Cerebellar cortex (tissue), 1 donor: Measurements from ENCODE around the gene DNMBP.
"Not testable (repeated sequence)": the region's sequence is repeated elsewhere in the genome, so short reads cannot be mapped to it uniquely, and the experiment has no call there.

Experiments
- DNase-seq: peaks from one replicate; pipeline ENCODE4 v3.0.0-alpha.2; 2015; ENCODE audit warnings: low spot score

The DNMBP gene

DNA sequence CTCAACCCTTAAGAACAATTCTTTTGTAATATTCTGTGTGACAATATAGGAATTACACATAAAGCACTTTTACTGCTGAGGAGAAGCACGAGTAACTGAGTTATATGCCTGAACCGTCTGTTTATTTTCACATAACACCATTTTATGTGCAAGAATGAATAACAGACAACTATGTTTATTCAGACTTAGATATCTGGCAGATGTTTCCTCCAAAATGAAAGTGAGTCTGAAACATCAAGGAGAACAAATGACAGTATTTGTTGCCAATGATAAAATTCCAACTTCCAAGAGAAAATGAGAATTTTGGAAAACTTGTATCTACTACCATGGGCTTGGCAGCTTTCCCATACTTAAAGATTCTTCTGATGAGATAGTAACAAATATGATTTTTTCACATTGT is 51.4 kb downstream of the DNMBP start:
- no peak for DNase-seq

DNA sequence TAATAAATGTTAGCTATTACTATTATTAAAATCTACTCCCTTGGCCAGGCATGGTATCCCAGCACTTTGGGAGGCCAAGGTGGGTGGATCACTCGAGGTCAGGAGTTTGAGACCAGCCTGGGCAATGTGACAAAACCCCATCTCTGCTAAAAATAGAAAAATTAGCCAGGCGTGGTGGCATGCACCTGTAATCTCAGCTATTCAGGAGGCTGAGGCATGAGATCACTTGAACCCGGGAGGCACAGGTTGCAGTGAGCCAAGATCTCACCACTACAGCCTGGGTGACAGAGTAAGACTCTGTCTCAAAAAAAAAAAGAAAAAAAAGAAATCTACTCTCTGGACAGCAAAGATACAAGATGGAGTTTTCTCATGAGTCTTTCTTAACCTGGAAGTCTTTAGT is 56.2 kb downstream of the DNMBP start:
- DNase-seq: not testable (repeated sequence)

DNA sequence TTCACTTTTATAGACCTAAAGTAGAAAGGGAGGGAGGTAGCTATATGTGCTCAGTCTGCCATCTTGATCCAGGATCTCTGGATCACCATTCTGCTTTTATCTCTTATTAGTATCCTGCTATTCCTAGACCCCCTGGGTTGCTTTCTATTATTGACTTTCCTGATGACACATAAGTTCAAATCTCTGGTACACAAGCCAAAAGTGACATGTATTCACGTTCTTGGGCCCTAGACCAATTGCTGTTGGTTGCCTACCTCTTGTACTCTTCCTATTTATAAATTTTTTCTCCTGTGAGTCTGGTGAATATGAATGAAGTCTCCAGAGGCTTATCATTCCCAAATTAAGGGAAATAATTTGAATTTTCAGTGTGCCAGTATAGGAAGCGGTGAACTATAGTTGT is 56.9 kb downstream of the DNMBP start:
- DNase-seq: no peak

DNA sequence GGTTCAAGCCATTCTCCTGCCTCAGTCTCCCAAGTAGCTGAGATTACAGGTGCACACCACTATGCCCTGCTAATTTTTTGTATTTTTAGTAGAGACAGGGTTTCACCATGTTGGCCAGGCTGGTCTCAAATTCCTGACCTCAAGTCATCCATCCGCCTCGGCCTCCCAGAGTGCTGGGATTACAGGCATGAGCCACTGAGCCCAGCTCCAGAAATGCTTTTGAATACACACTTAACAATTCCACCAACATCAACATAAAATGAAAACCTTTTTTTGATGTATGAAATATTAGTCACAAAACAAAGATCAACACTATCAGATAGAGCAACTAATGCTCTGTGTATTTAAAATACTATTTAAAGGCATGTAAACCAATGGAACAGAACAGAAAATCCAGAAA is 63.7 kb downstream of the DNMBP start:
- DNase-seq: not testable (repeated sequence)

DNA sequence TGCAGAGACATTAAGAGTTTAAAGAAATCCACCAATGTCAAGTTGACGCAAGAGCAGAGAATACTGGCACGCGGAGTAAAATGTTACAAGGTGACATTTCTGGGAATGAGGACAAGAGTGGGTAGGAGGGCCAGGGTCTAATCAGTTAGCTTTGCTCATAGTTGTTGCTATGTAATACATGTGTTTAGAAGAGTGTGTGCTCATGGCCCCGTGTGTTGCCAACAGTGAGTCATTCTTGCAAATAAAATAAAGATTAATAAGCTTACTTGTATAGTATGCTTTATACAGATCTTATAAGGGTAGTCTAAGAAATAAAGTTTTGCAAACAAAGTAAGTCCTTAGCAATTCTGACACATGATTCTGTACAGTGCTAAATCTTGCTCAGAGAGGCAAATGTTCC is 64.5 kb downstream of the DNMBP start:
- DNase-seq: no peak

DNA sequence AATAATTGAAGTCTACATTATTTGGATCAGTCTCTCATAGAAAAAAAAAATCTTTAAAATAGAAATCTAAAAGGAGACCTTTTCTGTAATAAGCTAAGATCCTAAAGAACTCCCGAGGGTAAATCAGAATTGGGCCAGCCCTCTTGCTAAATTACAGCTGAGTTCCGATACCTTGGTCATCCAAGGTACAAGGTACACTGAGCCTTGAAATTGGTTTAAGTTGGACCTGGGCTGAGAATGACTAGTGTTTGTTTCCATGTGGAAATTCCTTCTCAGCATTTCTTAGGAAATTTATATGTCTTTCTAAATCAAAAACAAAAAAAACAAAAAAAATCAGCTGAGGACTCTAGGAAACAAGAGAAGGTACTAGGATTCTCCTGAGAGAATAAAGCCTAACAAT is 64.9 kb downstream of the DNMBP start:
- DNase-seq: no peak

DNA sequence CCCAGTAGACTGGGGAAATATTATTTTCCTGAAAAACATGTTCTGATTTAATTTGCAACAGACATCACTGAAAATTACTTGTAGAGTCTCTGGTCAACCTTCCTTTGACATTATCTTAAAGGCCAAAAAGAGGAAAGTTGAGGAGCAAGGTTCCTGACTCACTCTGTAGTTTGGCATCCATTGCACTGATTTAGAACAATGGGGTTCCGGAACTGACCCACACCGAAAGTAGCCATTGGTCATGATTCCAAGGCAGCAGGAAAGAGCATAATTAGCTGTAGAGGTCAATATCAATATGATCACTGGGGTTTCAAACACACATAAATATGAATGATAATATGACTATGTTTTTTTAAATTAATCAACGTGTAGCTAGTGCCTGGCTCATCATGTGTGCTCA is 65.8 kb downstream of the DNMBP start:
- no peak for DNase-seq

DNA sequence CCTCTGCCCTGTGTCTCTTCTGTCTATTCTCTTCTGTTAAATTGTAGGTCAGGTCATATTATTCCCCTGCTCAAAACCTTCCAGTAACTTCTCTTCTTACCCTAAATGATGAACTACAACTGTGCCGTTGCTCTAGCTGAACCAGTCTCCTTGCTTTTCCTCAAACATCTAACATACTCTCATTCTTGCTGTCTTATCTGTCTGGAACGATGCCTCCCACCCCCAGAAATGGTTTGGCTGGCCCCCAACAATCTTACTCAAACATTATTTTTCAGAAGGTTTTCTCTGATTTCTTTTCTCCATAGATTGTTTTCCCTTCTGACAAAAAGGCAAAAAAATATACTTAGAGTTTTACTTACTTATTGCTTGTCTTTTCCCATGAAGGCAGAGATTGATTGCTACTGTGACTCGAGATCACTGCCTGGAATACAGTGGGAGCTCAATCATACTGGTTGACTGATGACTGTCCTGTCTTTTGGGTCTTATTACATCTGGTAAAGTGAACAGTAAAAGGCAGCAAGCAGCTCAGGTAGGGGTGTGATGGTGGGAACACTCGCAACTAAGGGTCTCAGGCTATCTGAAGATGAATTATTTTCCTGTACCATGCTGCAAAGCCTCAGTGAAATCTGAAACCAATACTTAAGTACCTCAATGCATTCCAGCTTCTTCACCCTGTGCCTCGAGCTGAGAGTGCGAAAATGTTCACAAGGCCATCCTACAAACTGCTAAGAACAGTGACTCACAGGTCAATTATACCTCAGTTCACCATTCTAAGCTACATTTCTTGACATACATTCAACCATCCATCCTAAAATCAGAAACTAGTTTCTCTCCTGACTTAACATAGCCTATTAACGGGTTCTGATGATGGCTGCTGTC is 67.6 kb downstream of the DNMBP start:
- DNase-seq: no peak

DNA sequence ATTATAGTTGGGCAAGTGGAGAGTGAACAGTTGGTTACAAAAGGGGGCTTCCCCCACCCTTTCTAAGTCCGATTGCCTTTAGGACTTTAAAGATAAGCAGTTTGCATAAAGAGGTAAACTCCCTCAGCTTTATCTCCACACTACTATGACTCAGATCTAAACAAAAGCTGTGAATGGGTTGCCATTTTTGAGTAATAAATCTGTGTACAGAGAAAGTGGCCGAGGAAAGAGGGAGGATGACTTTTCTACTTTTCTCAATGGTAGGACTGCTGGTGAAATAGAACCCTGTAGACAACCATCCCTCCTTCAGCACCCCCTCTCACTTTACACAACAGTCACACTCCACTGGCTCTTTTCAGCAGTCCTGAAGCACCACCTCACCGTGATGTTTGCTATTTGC is 71.2 kb downstream of the DNMBP start:
- no peak for DNase-seq

DNA sequence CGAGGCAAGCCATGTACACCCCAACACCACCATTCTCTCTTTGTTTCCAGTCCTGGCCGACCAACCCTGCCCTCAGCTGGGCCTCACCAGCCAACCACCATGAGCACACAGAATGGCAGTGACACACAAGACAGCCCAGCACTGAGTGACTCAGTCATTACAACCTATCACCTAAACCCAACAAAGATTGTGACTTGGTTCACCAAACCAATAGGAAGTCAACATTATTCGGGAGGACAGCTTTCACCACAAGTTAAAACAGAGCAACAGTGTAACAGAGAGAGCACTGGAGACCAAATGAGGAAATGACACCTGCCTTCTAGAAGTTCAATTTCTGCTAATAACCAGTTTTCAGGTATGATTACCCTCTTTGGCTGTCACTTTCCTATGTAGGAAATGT is 72.1 kb downstream of the DNMBP start:
- no peak for DNase-seq

DNA sequence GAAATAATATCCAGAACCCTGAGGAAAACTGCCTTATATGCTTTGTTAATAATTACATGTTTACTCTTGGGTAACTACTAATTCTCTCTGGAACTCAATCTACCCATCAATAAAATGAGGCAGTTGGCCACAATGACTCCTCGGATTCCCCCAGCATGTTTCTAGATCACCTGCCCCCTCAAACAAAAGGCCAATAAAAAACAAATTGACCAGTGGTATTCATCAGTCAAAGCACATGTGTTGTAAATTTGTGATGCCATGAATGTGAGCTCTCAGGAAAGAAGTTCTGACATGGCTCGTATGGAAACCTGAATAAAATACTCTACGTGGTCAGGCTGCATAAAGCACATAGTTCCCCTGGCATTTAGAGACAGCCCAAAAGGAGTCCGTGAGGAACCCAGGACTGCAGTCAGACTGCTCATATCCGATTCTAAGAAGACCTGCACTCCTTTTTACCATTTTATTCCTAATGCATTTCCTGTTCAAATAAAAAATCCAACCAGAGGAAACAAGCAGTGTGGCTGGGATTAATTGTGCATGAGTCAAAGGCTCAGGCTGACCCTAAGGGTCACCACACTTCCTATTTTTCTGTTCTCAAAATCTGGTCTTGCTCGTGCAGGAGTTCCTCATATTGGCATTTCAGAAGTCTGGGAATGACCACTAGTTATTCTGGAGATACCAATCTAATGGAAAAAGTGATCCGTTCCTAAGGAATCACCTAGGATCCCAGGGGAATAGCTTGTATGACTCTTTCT is 77.4 kb downstream of the DNMBP start:
- DNase-seq: not testable (repeated sequence)

DNA sequence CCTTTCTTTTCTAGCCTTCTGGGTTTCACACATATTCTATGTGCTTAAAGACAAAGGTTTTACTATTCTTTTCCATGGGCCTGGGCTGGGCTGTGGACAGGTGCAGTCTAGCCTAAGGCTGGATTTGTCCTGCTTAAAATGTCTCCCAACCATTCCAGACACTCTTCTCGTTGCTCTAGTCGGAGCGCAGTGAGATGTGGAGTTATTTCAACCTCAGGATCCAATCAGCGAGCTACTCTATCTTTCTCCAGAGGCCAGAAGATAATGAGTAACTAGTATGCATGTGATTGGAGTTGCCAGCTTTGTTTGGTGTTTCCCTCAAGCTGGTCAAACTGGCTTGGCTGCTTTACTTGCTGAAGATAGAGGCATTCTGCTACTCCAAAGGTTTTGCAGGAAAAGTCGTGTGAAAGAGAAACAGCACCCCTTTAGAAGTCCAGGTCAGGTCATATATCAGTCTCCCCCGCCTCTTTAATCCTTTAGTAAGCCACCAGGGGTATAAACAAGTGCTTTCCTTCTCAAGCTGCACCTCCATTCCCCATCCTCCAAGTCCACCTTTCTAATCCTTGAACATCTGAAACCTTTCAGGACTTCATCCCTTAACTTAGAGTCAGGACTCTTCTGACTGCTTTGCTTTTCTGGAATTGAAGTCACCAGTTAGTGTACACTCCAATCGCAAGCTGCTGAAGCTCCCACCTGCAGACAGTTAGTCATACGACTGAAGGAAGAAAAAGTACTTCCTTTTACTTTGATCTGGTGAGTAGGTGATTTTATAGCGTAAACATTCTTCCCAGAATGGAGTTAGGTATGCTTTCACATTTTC is 78.8 kb downstream of the DNMBP start:
- DNase-seq: no peak

DNA sequence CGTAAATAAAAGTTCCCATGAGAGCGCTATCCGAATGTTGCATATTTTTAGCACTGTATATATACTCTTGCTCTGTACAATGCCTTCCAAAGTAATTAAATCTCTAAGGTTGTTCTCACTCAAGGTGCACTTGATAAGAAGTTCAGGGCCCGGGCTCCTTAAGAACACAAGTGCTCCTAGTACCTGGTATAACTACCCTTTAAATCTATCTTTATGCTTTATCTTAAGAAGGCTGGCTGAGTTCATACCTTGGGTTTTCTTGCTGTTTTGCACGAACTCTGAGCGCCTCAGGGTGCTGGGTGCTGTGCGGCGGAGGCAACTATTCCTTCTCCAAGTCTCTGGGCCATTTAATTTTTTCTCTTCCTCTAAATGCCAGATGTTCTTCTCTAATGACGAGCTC is 80.4 kb downstream of the DNMBP start:
- no peak for DNase-seq

DNA sequence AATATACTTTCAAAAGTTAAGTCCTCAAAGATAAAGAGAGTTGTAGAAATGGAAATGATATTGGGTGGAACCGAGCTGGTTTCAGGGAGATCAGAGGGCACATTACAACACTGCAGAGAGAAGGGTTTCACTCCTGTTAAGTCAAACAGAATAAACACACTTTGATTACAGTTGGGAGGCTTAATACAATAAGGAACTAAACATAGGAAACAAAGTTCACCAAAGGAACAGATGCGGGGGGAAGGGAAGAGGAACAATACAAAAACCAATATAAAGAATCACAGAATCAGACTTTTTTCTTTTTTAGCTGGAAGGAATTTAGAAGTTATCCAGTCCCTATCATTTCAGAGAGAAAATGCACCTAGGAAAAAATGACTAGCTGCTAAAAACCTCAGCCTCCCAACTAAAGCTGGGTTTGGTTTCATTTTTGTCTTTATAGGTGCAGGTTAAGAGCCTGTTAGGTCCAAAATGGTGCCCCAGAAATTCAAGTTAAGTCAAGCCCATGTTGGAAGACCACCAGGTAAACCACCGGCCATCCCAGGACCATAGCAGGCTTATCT is 81.9 kb downstream of the DNMBP start:
- no peak for DNase-seq

DNA sequence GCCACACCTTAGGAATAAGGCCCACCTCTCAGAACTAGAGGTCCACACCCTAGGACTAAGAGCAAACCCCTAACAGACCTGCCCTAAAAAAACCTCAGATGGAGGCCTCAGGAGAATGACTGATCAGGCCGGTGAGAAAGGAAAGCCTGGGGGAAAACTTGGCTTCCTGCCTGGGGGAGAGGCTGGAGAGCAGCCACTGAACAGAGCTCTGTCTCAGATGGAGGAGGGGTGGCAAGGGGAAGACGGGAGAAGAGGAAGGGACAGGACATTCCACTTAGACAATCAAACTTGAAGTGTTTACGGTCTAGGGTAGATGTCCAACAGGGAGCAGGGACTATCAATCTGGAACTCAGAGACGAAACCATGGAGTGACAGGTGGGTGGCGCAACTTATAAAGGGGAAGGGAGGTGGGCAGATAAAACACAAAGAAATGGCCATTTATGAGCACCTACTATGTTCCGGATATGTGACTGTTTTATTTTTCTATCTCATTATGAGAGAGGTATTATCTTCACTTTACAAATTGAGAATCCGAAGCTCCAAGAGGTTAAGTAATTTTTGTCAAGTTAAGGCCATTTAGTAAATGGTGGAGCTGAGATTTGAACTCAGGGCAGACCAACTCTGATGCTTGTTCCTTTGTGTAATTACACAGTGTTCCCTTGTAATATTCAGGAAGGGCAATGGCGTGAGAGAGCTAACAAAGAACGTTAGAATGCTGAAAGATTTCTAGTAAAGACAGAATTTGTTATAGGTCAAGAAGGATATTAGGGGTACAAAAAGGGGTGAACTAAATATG is 82.6 kb downstream of the DNMBP start:
- no peak for DNase-seq

DNA sequence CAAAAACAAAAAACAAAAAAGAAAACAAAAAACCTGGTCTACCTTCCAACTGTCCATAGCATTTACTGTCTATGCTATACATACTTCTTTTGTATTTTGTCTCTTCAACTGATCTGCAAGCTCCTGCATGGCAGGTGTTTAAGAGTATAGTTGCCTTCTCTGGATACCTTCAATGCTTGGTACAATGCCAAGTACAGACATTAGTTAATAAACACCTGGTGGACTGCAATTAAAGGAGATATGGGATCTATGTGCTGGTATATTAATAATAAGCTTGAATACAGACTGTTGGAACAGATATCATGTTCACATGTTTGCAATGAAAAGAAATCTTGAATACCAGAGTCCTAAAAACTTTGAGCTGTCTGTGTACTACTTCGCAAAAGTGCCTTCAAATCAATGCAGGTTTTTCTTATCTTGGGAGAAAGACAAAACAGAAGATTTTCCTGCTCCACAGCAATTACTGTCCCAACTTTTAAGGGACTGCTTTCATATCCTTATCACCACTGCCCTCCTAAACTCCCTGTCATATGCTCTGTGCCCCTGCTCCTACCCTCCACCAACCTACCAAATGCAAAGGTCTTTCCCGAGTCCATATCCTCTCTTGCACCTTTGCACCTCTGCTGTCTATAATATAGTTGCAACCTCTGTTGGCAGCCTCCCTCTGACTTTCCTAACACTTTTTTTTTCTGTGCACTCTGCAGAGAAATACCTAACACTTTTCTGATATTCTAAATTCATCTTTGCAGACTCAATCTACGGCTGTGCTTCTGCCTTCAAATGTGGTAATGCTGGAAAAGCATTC is 85.1 kb downstream of the DNMBP start:
- no peak for DNase-seq

DNA sequence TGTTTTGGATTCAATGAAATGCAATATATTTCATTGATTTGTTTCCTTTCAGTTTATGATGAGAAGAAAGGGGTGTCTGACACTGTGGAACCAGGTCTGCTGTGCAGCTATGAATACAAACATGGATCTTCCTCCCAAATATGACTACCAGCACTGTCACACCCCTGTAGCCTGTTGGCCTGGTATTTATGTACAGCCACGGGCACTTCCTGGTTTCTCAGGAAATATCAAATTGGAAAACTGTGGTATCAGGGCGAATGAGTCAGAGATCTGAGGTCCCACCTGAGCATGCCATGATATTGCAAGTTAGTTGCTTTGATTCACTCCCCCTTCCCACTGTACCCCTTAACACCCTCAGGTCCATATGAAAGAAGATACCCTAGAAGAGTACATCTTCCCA is 87.8 kb downstream of the DNMBP start:
- no peak for DNase-seq

DNA sequence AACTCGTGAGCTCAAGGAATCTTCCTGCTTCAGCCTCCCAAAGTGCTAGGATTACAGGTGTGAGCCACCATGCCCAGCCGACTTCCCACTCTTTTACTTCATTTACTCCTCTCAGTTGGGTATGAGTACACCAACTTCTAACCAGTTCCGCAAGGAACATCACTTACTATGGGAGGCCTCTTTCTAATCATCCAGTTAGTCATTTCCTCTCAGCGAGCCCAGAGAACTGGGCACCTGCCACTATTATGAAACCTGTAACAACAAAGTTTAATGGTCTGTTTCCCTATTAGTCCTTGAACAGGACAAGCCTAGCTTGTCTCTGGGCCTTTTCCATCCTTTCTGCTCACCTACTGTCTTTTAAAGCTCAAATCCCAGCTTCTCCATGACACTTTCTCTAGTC is 88.8 kb downstream of the DNMBP start:
- no peak for DNase-seq

DNA sequence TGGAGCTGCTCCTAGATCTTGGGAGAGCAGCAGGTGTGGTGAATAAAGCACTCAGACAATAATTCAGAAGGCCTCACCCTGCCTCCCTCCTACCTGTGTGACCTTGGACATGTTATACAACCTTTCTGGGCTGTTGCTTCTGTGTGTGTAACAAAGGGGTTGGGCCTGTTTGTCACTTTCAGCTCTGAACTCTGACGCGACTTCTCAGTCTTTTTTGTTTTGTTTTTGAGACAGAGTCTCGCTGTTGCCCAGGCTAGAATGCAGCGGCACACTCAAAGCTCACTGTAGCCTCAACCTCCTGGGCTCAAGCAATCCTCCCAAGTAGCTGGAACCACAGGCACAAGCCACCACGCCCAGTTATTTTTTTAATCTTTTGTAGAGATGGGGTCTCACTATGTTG is 89.3 kb downstream of the DNMBP start:
- DNase-seq: no peak

DNA sequence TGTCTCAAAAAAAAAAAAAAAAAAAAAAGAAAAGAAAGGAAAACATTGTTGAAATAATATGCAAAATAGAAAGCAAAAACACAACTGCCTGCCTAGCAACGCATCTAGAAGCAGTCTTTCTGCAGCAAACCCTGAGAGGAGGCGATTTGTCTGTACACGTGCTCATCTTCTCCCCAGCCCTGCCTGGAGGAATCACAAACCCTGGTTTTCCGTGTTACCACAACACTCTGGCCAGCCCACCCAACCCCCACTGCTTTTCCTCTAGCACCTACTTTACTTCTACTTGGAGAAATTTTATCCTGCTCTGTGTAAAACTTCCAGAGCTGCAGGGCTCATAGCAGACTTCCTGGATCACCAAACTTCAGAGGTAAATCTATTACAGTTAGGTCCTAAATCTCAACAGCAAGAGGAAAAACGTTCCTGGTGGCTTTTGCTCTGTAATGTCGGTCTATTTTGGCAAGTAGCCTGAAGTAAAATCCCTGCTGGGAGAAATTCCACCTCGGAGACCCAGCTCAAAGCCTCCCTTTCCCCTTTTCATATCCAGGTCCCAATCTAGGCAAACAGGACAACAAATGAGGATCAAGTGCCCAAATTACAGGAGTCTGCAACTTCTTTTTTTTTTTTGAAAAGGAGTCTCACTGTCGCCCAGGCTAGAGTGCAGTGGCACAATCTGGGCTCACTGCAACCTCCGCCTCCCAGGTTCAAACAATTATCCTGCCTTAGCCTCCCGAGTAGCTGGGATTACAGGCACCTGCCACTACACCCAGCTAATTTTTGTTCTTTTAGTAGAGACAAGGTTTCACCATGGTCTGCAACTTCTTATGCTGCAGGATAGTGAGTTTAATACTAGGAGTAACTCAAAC is 91.6 kb downstream of the DNMBP start:
- DNase-seq: peak; percentile 63
